PC-9 (cell line): ENCODE data around the gene PDIA5.

Source experiments
- EZH2 ChIP-seq: fragments of 200-600 bp; sonication (generic); IDR thresholded peaks from 2 replicates; pipeline ENCODE4 v1.8.0; 2017; ENCODE audit warnings: antibody characterized with exemption, low read depth
- TF ChIP-seq, protein P1 (sequence below): fragments of 200-600 bp; sonication (generic); conservative IDR thresholded peaks from 2 replicates; pipeline ENCODE4 v1.6.1; 2017; ENCODE audit warnings: mixed run types, antibody characterized with exemption, mild to moderate bottlenecking, moderate library complexity

GRCh38 chr3:123082370-123083065, 15.7 kb downstream of the PDIA5 start:
- TF ChIP-seq, protein P1, sequence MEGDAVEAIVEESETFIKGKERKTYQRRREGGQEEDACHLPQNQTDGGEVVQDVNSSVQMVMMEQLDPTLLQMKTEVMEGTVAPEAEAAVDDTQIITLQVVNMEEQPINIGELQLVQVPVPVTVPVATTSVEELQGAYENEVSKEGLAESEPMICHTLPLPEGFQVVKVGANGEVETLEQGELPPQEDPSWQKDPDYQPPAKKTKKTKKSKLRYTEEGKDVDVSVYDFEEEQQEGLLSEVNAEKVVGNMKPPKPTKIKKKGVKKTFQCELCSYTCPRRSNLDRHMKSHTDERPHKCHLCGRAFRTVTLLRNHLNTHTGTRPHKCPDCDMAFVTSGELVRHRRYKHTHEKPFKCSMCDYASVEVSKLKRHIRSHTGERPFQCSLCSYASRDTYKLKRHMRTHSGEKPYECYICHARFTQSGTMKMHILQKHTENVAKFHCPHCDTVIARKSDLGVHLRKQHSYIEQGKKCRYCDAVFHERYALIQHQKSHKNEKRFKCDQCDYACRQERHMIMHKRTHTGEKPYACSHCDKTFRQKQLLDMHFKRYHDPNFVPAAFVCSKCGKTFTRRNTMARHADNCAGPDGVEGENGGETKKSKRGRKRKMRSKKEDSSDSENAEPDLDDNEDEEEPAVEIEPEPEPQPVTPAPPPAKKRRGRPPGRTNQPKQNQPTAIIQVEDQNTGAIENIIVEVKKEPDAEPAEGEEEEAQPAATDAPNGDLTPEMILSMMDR = no peak
- TF ChIP-seq EZH2 = no peak
